ENCODE results near the gene NUP50. TPM values are rescaled to one million over a fixed set of nuclear protein-coding genes. Genes with fewer than 3 reads are reported as not detected.

The NUP50 gene
- total RNA-seq, 1 donor from 2014 or later, result 44.1 TPM

DNA sequence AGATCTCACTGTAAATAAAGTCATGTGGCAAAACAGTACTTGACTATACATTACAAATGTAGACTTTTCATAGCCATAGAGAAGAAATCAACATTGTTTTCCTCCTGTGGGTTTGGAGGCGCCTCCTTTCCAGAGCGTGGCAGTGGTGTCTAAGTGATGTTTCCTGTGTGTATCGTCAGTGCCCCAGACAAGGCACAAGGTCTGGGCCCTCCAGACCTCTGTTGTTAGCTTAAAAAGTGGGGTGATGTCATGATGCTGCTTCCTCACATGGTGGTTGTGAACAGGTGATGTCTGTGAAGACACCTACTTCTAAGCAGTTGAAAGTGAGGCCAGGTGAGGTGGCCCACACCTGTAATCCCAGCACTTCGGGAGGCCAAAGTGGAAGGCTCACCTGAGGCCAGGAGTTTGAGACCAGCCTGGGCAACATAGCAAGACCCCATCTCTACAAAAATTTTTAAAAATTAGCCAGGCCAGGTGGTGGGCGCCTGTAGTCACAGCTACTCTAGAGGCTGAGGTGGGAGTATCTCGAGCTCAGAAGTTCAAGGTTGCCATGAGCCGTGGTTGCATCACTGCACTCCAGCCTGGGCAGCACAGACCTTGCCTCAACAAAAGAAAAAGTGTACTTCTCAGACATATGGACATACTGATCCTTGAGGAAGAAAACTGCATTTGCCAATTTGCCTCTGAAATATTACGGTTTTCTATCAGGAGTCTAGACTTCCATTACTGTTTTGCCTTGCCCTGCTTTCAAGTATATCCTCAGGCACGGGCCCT, 15.7 kb downstream of the NUP50 start:
- H3K36me3 Mint-ChIP-seq (ENCODE audit: unreplicated experiment), result peaks cover 56% of the 10 kb centered on the region
- TF ChIP-seq, protein P1, sequence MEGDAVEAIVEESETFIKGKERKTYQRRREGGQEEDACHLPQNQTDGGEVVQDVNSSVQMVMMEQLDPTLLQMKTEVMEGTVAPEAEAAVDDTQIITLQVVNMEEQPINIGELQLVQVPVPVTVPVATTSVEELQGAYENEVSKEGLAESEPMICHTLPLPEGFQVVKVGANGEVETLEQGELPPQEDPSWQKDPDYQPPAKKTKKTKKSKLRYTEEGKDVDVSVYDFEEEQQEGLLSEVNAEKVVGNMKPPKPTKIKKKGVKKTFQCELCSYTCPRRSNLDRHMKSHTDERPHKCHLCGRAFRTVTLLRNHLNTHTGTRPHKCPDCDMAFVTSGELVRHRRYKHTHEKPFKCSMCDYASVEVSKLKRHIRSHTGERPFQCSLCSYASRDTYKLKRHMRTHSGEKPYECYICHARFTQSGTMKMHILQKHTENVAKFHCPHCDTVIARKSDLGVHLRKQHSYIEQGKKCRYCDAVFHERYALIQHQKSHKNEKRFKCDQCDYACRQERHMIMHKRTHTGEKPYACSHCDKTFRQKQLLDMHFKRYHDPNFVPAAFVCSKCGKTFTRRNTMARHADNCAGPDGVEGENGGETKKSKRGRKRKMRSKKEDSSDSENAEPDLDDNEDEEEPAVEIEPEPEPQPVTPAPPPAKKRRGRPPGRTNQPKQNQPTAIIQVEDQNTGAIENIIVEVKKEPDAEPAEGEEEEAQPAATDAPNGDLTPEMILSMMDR (IDR thresholded peaks at IDR 0.05), result no peak
- no peak overlapping the region for H3K27ac Mint-ChIP-seq (ENCODE audit: unreplicated experiment)

DNA sequence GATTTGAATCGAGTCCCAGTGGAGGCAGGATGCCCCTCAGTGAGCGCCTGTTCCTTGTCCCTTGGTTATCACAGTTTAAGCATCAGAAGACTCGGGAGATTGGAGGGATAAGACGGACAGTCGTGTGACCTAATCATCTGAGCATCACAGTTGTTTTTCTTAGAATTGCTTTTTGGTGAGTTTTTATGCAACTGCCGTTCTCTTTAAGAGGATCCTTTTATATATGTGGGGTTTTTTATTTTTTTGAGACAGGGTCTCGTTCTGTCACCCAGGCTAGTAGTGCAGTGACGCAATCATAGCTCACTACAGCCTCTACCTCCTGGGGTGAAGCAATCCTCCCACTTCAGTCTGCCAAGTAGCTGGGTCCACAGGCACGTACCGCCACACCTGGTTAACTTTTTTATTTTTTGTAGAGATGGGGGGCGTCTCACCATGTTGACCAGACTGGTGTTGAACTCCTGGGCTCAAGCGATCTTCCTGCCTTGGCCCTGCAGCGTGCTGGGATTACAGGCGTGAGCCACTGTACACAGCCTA, 16.5 kb downstream of the NUP50 start:
- Mint-ChIP-seq H3K27me3 (ENCODE audit: unreplicated experiment) (no peaks in the 10 kb centered on the region), H3K27ac (ENCODE audit: unreplicated experiment) (no peak overlapping the region), H3K4me3 (ENCODE audit: unreplicated experiment) (no peak overlapping the region), H3K4me1 (ENCODE audit: unreplicated experiment) (no peaks in the 10 kb centered on the region), H3K9me3 (ENCODE audit: unreplicated experiment) (no peaks in the 10 kb centered on the region), H3K36me3 (ENCODE audit: unreplicated experiment) (peaks cover 58% of the 10 kb centered on the region)
- TF ChIP-seq, protein P1 (IDR thresholded peaks at IDR 0.05), result no peak
- no peak for DNase-seq (ENCODE audit: extremely low spot score, unreplicated experiment)

More for the DNA sequence above, 15.7 kb downstream of the NUP50 start:
- no peaks in the 10 kb centered on the region for H3K9me3 Mint-ChIP-seq (ENCODE audit: unreplicated experiment)
- H3K27me3 Mint-ChIP-seq (ENCODE audit: unreplicated experiment), result no peaks in the 10 kb centered on the region
- no peaks in the 10 kb centered on the region for H3K4me1 Mint-ChIP-seq (ENCODE audit: unreplicated experiment)
- DNase-seq (ENCODE audit: extremely low spot score, unreplicated experiment), result no peak
- H3K4me3 Mint-ChIP-seq (ENCODE audit: unreplicated experiment), result no peak overlapping the region

- Mint-ChIP-seq H3K9me3 (ENCODE audit: unreplicated experiment) (no peaks in the 10 kb centered on the region), H3K4me1 (ENCODE audit: unreplicated experiment) (peaks cover 2% of the 10 kb centered on the region), H3K27me3 (ENCODE audit: unreplicated experiment) (no peaks in the 10 kb centered on the region), H3K4me3 (ENCODE audit: unreplicated experiment) (no peak overlapping the region), H3K27ac (ENCODE audit: unreplicated experiment) (no peak overlapping the region), H3K36me3 (ENCODE audit: unreplicated experiment) (peaks cover 59% of the 10 kb centered on the region)
- DNase-seq (ENCODE audit: extremely low spot score, unreplicated experiment), result no peak
- TF ChIP-seq, protein P1 (IDR thresholded peaks at IDR 0.05), result no peak
These were observed 17.5 kb downstream of the NUP50 start for GRCh38 chr22:45181240-45181639.

DNA sequence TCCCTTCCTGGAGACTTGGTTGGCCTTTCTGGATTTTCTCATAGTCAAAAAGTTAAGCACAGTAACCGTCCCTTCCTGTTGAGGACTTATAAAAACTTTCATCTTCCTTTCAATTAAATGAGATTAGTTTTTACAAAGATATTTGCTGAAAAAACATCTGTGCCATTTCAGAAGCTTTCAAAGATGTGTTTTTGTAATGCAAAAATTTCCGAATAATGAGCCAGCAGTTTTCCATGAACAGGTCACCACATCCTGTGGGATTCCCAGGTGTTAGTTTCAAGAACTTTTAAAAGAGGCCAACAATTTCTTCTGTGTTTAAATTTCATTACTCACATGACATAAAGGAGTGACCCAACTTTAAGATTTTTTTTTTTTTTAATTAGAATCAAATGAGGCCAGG, 18.0 kb downstream of the NUP50 start:
- Mint-ChIP-seq H3K27me3 (ENCODE audit: unreplicated experiment) (no peaks in the 10 kb centered on the region), H3K9me3 (ENCODE audit: unreplicated experiment) (no peaks in the 10 kb centered on the region), H3K27ac (ENCODE audit: unreplicated experiment) (peak overlapping the region; percentile 7), H3K36me3 (ENCODE audit: unreplicated experiment) (peaks cover 54% of the 10 kb centered on the region), H3K4me1 (ENCODE audit: unreplicated experiment) (peaks cover 2% of the 10 kb centered on the region), H3K4me3 (ENCODE audit: unreplicated experiment) (no peak overlapping the region)
- TF ChIP-seq, protein P1 (IDR thresholded peaks at IDR 0.05), result no peak
- DNase-seq (ENCODE audit: extremely low spot score, unreplicated experiment), result no peak

DNA sequence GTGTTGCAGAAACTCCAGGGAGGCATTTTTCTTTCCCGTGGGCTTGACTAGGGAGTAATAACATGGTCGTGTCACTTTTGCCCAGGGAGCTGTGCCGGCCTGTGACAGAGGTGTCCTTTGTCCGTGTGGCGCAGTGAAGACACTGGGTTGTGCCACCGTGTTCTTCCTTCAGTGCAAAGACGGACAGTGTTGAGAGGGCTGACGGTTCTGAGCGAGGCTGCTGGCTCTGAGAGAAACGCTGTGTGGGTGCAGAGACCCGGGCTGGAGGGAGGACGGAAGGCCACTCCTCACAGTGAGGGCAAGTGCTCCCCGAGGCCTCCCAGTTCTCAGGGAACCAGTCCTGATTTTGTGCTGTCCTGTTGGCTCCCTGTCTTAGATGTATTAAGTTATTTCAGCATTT, 20.2 kb downstream of the NUP50 start:
- DNase-seq (ENCODE audit: extremely low spot score, unreplicated experiment), result no peak
- H3K27me3 Mint-ChIP-seq (ENCODE audit: unreplicated experiment), result no peaks in the 10 kb centered on the region
- H3K27ac Mint-ChIP-seq (ENCODE audit: unreplicated experiment), result no peak overlapping the region
- TF ChIP-seq, protein P1 (IDR thresholded peaks at IDR 0.05), result no peak
- no peaks in the 10 kb centered on the region for H3K9me3 Mint-ChIP-seq (ENCODE audit: unreplicated experiment)
- no peak overlapping the region for H3K4me3 Mint-ChIP-seq (ENCODE audit: unreplicated experiment)
- H3K36me3 Mint-ChIP-seq (ENCODE audit: unreplicated experiment), result peaks cover 48% of the 10 kb centered on the region
- peaks cover 2% of the 10 kb centered on the region for H3K4me1 Mint-ChIP-seq (ENCODE audit: unreplicated experiment)
